A673 (cell line): ENCODE results near the gene GABPA. TPM values are rescaled to one million over a fixed set of nuclear protein-coding genes. Genes with fewer than 3 reads are reported as not detected.

Experiments
- BruUV-seq: library from RNA; stranded (reverse); fragments of 400-500 nt; replicated peaks from 2 replicates; lab custom pipeline; 2021; lab: Mats Ljungman, UMichigan
- CTCF ChIA-PET: fragments of 300-600 bp; sonication (Branson Sonifier 250); formaldehyde crosslinking; loops from one replicate; lab custom pipeline; 2022; ENCODE audit warnings: antibody characterized with exemption; lab: Charles Lee
- POLR2A ChIA-PET: fragments of 300-600 bp; sonication (Branson Sonifier 250); formaldehyde crosslinking; loops from one replicate; lab custom pipeline; 2022; ENCODE audit warnings: antibody characterized with exemption; ENCODE audit not compliant: low non-redundant PET; lab: Charles Lee
- DNase-seq: peaks from one replicate; pipeline ENCODE4 v3.0.0-alpha.2; 2015; ENCODE audit warnings: low spot score
- H3K27ac ChIP-seq: fragments of 200-600 bp; sonication (generic); 2 replicates; pipeline ENCODE4 v1.5.1; 2016; ENCODE audit warnings: mixed run types, low read depth, mild to moderate bottlenecking, mixed read lengths, antibody characterized with exemption, low read length; ENCODE audit not compliant: poor library complexity, severe bottlenecking
- H3K27me3 ChIP-seq: fragments of 200-600 bp; sonication (generic); replicated peaks from 2 replicates; pipeline ENCODE4 v1.6.1; 2017; ENCODE audit warnings: mixed run types, low read depth, mild to moderate bottlenecking, mixed read lengths, antibody characterized with exemption, low read length; ENCODE audit not compliant: insufficient read depth, poor library complexity
- H3K36me3 ChIP-seq: fragments of 200-600 bp; sonication (generic); 2 replicates; pipeline ENCODE4 v1.6.1; 2016; ENCODE audit warnings: mixed run types, mild to moderate bottlenecking, mixed read lengths, antibody characterized with exemption, low read length; ENCODE audit not compliant: insufficient read depth, poor library complexity, severe bottlenecking
- H3K4me1 ChIP-seq: fragments of 200-600 bp; sonication (generic); 2 replicates; pipeline ENCODE4 v1.6.1; 2017; ENCODE audit warnings: mixed run types, mild to moderate bottlenecking, mixed read lengths, antibody characterized with exemption, low read length; ENCODE audit not compliant: insufficient read depth, poor library complexity, severe bottlenecking
- H3K4me3 ChIP-seq: fragments of 200-600 bp; sonication (generic); 2 replicates; pipeline ENCODE4 v1.5.1; 2016; ENCODE audit warnings: low read depth, mixed run types, mild to moderate bottlenecking, mixed read lengths, low read length; ENCODE audit not compliant: poor library complexity, severe bottlenecking
- H3K9me3 ChIP-seq: fragments of 200-600 bp; sonication (generic); 2 replicates; pipeline ENCODE4 v1.6.1; 2016; ENCODE audit warnings: mixed run types, low read depth, mild to moderate bottlenecking, mixed read lengths, antibody characterized with exemption, low read length; ENCODE audit not compliant: poor library complexity, severe bottlenecking
- EZH2 ChIP-seq: fragments of 200-600 bp; sonication (generic); IDR thresholded peaks from 2 replicates; pipeline ENCODE4 v1.6.1; 2017; ENCODE audit warnings: borderline replicate concordance, low read depth, mild to moderate bottlenecking, mixed read lengths, antibody characterized with exemption, low read length; ENCODE audit not compliant: poor library complexity, severe bottlenecking
- intact Hi-C: fragments of 100-400 bp; cut with micrococcal nuclease; formaldehyde crosslinking; loops from one replicate; pipeline ENCODE4 v1.10.0; 2022; ENCODE audit not compliant: unreplicated experiment
- total RNA-seq: library from RNA; stranded (reverse); gene quantifications from 2 replicates; pipeline ENCODE4 v1.2.3, GENCODE V29; 2021
- TF ChIP-seq, protein P1 (sequence below): fragments of 300-800, 200-600 bp; sonication (generic); conservative IDR thresholded peaks from 2 replicates; pipeline ENCODE4 v1.5.1; 2017; ENCODE audit warnings: low read depth, mild to moderate bottlenecking, antibody characterized with exemption, low read length, moderate library complexity, mixed read lengths

The GABPA gene
- total RNA-seq, 1 experiment from 2014 or later, result 26.2 TPM

DNA sequence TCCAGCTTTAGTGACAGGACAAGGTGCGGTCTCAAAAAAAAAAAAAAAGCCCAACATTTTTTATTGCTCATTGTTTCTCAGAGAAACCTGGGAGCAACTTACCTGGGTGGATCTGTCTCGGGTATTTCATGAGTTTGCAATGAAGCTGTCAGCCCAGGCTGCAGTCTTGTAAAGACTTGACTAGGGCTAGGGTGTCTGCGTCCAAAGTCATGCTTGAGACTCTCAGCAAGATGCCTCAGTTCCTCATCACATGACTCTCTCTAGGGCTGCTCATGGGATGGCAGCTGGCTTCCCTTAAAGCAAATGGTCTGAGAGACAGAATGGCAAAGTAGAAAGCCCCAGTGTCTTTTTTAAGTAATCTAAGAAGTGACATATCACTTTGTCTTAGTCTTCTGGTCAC, 8.1 kb downstream of the GABPA start:
- H3K9me3 ChIP-seq, result no peaks in the 10 kb centered on the region
- TF ChIP-seq, protein P1, sequence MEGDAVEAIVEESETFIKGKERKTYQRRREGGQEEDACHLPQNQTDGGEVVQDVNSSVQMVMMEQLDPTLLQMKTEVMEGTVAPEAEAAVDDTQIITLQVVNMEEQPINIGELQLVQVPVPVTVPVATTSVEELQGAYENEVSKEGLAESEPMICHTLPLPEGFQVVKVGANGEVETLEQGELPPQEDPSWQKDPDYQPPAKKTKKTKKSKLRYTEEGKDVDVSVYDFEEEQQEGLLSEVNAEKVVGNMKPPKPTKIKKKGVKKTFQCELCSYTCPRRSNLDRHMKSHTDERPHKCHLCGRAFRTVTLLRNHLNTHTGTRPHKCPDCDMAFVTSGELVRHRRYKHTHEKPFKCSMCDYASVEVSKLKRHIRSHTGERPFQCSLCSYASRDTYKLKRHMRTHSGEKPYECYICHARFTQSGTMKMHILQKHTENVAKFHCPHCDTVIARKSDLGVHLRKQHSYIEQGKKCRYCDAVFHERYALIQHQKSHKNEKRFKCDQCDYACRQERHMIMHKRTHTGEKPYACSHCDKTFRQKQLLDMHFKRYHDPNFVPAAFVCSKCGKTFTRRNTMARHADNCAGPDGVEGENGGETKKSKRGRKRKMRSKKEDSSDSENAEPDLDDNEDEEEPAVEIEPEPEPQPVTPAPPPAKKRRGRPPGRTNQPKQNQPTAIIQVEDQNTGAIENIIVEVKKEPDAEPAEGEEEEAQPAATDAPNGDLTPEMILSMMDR, result no peak
- no peak for TF ChIP-seq EZH2
- DNase-seq, result no peak
- CTCF ChIA-PET, result no interaction called here
- BruUV-seq, result no TSS peak
- intact Hi-C loops, result no loop called here
- no peak overlapping the region for H3K27ac ChIP-seq
- H3K27me3 ChIP-seq, result no peaks in the 10 kb centered on the region
- POLR2A ChIA-PET, result no interaction called here
- no peak overlapping the region for H3K4me3 ChIP-seq
- no peaks in the 10 kb centered on the region for H3K4me1 ChIP-seq
- peaks cover 7% of the 10 kb centered on the region for H3K36me3 ChIP-seq

DNA sequence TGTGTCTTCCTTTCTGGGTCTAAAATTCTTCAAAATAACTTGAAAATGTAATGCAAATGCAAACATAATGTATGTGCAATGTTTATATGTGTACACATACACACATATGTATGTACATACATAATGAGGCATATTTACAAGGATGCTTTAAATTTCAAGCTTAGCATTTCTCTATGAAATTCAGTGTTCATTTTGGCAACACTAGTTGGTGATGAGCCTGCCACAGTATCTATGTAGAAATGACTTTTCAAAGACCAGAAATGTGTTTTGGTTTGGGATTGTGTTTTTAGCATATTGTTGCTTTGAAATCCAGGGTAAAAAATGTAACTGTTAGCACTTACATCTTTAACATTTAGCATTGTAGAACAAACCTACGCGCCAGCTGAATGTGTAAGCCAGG, 10.1 kb downstream of the GABPA start:
- TF ChIP-seq EZH2, result no peak
- TF ChIP-seq, protein P1, result no peak
- H3K9me3 ChIP-seq, result no peaks in the 10 kb centered on the region
- POLR2A ChIA-PET, result no interaction called here
- intact Hi-C loops, result no loop called here
- BruUV-seq, result no TSS peak
- no peak for DNase-seq
- peaks cover 7% of the 10 kb centered on the region for H3K36me3 ChIP-seq
- H3K27ac ChIP-seq, result no peak overlapping the region
- no peak overlapping the region for H3K4me3 ChIP-seq
- H3K27me3 ChIP-seq, result no peaks in the 10 kb centered on the region
- CTCF ChIA-PET, result no interaction called here
- H3K4me1 ChIP-seq, result no peaks in the 10 kb centered on the region

DNA sequence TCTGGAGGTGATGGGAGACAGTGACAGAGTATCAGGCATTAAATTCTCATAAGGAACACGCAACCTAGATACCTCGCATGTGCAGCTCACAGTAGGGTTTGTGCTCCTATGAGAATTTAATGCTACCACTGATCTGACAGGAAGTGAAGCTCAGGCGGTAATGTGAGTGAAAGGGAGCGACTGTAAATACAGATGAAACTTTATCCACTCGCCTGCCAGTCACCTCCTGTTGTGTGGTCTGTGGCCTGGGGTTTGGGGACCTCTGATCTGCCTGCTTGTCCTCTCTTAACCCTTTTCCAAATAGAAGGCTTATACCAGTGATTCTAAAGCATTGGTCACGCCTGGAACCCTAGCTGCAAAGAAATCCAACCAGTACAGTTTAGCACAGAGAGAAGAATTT, 15.3 kb downstream of the GABPA start:
- no TSS peak for BruUV-seq
- no peak overlapping the region for H3K27ac ChIP-seq
- CTCF ChIA-PET, result no interaction called here
- H3K27me3 ChIP-seq, result no peaks in the 10 kb centered on the region
- TF ChIP-seq EZH2, result no peak
- TF ChIP-seq, protein P1, result no peak
- no peak for DNase-seq
- intact Hi-C loops, result no loop called here
- H3K4me1 ChIP-seq, result no peaks in the 10 kb centered on the region
- H3K4me3 ChIP-seq, result no peak overlapping the region
- no peaks in the 10 kb centered on the region for H3K9me3 ChIP-seq
- peaks cover 27% of the 10 kb centered on the region for H3K36me3 ChIP-seq
- POLR2A ChIA-PET, result interaction anchor here (0.6 kb wide), 1 partner anchor 73 kb away, joined by 3 read pairs; no protein-coding TSS in a partner anchor
